GM18520 (cell line): ENCODE results near the gene CD248.
A peak's percentile ranks its signal among the peaks of the same experiment; 100 is the strongest.

Source experiments
- ATAC-seq: cut with Tn5 transposase; IDR thresholded peaks from one replicate; pipeline ENCODE4 v1.9.1; 2021; ENCODE audit not compliant: unreplicated experiment

The CD248 gene

DNA sequence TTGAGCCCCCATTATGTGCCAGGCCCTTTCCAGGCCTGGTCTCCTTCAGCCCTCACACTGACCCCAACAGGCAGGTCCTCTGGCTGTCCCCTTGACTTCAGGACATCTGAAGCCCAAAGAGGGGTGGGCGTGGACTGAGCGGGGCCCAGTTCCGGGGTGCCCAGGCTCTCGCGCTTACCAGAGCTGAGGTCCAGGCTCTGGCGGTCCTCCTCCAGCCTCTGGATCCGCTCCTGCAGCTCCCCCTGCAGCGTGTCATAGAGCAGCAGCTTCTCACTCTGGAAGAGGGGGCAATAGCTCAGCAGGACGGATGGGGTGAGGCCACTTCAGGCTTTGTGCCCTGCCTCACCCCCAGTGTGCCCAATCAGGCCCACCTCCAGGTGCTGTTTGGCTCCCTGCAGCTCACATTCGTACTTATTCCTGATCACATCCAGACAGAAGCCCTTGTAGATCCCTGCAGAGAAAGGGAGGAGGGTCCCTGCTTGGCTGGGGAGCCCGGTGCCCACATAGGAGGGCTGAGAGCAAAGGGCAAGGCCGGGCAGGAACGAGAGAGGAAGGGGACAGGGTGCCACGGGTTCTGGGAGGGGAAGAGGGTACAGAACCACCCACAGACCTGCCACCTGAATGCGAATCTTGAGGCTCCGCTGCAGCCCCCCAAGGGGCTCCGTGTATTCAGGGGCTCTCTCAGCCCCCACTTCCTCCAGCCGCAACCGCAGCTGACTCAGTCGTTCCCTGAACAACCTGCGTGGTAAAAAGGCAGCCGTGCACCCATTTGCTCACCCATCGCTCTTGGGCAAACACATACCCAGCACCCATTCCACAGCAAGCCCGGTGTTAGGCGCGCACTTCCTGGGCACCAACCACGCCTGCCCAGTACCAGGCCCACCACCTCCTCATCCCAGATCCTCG is 24.0 kb upstream of the CD248 start:
- no peak for ATAC-seq

- no peak for ATAC-seq
Observed at GRCh38 chr11:66339686-66340483, 23.0 kb upstream of the CD248 start.

GRCh38 chr11:66339162-66339675 is 22.4 kb upstream of the CD248 start:
- no peak for ATAC-seq

- no peak for ATAC-seq
Observed at GRCh38 chr11:66338276-66339161, 21.7 kb upstream of the CD248 start.

- ATAC-seq, result no peak
Observed at GRCh38 chr11:66337103-66337899, 20.5 kb upstream of the CD248 start.

- ATAC-seq, result peak; percentile 63
Observed at GRCh38 chr11:66336234-66337102, 19.6 kb upstream of the CD248 start, which contains the start of gene RIN1. Gene RIN1 (minus strand): TSS chr11:66336434. CDS start chr11:66336402, 32 bp downstream.

- no peak for ATAC-seq
Observed at GRCh38 chr11:66335531-66336233, 18.8 kb upstream of the CD248 start.

DNA sequence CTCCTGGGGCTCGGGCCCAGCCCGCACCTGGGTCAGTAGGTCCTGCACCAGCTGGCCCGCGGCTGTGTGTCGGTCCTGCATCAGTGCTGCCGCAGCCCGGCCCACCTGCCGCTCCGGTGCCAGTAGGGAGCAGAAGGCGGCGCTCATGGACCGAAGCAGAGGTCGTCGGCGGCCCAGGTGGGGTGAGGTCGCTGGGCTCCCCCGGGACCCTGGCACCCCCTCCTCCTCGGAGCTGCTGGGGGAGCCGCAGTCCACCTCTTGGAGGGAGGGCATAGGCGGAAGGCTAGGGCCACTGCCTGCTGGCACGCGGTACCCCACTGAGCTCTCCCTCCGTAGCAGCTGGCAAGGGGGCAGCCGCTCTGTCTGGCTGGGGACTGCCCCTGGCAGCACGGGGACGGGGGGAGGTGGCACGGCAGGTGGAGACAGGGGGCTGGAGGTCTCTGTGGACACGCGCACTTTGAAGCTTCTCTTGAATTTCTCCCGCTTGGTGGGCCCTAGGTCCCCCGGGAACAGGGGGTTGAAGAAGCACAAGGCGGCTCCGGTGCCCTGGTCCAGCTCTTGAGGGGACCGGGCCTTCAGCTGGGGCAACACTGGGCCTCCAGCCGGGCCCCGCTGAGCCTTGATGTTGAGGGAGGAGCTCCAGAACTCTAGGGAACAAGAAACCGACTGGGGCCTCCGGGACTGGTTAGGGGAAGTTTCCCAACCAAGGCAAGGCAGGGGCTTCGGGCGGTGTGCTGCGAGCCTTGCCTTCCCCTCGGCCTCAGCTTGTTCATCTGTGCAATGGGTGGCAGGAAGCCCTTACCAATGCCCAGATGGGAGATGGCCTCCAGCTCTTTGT is 18.0 kb upstream of the CD248 start:
- no peak for ATAC-seq

- ATAC-seq, result no peak
Observed at GRCh38 chr11:66333896-66334604, 17.2 kb upstream of the CD248 start.

GRCh38 chr11:66333220-66333877 is 16.5 kb upstream of the CD248 start:
- no peak for ATAC-seq

DNA sequence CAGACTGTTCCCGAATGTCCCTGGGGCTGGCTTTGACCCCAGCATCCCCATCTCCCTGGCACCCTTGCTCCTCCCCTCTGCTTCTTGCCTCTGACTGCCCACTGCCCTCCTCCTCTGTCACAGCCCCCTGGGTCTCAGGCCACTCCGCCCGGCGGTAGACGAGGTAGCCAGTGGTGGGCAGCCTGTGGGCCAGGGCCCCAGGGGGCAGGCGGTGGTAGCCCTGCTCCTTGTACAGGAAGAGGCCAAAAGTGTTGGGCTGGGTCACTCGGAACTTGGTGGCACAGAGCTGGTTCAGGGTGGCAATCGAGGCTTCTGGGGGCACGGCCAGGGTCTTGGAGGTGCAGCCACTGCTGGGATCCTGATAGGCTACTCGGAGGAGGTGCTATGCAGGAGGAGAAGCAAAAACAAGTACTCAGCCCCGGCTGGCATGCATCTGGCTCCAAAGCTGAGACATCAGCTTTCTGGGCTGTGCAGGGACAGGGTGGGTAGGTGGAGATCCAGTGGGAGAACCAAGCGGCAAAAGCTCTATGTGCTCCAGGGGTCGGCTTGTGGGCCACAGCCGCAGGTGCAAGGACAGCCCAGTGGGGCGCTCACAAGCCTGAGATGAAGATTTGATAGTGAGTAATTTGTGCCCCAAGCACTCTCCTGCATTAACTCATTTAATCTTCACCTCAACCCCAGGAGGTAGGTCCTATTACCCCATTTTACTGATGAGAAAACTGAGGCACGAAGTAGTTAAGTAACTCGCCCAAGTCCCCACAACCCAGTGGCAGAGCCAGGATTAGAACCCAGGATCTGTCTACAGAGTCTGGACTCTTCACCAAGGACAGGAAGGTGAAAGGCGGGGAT is 15.8 kb upstream of the CD248 start:
- no peak for ATAC-seq

- no peak for ATAC-seq
Observed at GRCh38 chr11:66331542-66332370, 14.9 kb upstream of the CD248 start.

- no peak for ATAC-seq
Observed at GRCh38 chr11:66330931-66331330, 14.1 kb upstream of the CD248 start.

DNA sequence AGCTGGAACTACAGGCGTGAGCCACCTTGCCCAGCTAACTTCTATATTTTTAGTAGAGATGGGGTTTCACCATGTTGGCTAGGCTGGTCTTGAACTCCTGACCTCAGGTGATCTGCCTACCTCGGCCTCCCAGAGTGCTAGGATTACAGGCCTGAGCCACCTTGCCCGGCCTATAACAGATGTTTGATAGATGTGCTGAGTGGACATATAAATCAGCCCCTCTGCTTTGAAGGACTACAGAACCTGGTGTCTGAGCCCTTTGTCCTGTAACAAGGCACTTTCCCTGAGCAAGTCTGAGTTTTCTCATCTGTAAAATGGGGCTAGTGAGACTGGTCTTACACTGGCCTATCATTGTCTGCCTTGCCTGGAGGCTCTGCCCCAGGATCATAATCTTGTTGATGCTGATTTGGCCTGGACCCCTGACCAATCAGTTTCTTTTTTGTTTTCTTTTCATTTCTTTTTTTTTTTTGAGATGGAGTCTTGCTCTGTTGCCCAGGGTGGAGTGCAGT is 12.4 kb upstream of the CD248 start:
- no peak for ATAC-seq
